Astrocyte of the cerebellum (primary cell): ENCODE measurements around the gene LDAF1.
A peak's percentile ranks its signal among the peaks of the same experiment; 100 is the strongest.

Experiments
- DNase-seq: peaks from one replicate; pipeline ENCODE4 v3.0.0-alpha.2; 2011; ENCODE audit warnings: low read depth
- H3K4me3 ChIP-seq: 2 replicates; pipeline ENCODE4 v1.5.1; 2011; ENCODE audit warnings: mild to moderate bottlenecking, low read depth, low read length, moderate library complexity
- CTCF ChIP-seq: IDR thresholded peaks from 2 replicates; pipeline ENCODE4 v1.5.1; 2012; ENCODE audit warnings: low read length, low read depth, moderate library complexity, mild to moderate bottlenecking; ENCODE audit errors: missing control alignments
- in situ Hi-C: cut with HindIII; loops from 2 replicates; pipeline ENCODE4 v1.10.0; 2017; ENCODE audit warnings: low sequenced_read_pairs

LDAF1 gene

DNA sequence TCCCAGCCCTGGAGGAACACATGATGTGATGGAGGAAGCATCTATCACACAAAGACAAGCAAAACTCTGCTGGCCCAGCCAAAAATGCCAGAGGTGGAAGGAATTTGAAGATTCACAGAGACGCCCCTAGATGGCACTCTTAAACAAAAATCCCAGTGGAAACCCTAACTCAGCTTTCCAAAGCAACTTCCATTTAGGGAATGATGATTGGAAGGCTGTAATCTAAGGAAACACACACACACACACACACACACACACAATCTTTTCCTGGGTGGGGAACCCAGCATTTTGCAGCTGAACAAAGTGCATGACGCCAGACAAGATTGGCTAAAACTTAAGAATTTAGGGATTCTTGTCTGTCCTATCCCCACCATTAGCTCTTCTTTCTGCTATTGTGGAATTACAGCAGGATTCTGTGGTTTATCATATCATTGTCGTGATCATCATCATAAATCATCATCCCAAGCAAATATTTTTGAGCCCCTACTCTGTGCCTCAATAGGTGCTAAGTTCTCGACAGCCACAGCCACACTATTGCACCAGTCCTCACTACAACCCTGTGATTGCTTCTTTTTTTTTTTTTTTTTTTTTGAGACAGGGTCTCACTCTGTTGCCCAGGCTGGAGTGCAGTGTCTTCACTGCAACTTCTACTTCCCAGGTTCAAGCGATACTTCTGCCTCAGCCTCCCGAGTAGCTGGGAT is 1.6 kb upstream of the LDAF1 start:
- no peak overlapping the region for H3K4me3 ChIP-seq
- in situ Hi-C loops: no loop called here
- DNase-seq: peak; percentile 55
- peak; percentile 70 for TF ChIP-seq CTCF

- no peak for TF ChIP-seq CTCF
- DNase-seq: no peak
- in situ Hi-C loops: no loop called here
- no peak overlapping the region for H3K4me3 ChIP-seq
These were observed 842 bp upstream of the LDAF1 start for GRCh38 chr16:21157632-21158031.

DNA sequence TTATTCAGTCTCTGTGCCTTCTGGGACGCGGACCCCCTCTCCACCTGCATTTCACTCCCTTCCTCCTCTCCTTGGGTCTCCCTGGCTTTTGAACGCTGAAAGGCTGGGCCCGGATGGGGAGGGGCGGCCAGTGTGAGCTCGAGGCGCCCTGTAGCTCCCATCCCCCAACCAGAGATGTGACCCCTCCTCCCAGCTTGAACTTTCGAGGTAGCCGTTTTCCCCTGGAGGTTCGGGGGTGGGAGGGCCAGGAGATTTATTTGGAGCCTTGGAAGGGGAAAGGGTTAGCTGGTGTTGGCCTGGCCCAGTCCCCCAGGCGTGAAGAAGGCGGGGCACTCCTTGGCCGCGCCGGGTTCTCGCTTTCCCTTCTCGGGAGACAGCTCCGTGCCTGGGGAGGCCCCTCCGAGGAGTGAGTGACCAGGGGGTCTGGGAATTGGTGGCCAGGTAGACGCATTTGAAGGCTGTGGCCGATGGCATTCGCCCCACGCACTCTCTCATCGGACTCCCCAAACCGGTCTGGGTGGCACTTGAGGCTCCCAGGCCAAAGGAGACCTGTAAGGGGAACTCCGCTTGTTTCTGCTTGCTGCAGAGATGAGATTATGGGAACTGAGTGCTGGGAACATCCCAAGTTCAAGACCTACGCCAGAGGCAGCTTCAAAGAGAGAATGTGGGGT is 942 bp downstream of the LDAF1 start:
- in situ Hi-C loops: no loop called here
- no peak for DNase-seq
- peak overlapping the region; percentile 63 for H3K4me3 ChIP-seq
- TF ChIP-seq CTCF: no peak

- TF ChIP-seq CTCF: no peak
- DNase-seq: no peak
- H3K4me3 ChIP-seq: no peak overlapping the region
- in situ Hi-C loops: no loop called here
These were observed 1.8 kb downstream of the LDAF1 start for GRCh38 chr16:21160276-21160675.

DNA sequence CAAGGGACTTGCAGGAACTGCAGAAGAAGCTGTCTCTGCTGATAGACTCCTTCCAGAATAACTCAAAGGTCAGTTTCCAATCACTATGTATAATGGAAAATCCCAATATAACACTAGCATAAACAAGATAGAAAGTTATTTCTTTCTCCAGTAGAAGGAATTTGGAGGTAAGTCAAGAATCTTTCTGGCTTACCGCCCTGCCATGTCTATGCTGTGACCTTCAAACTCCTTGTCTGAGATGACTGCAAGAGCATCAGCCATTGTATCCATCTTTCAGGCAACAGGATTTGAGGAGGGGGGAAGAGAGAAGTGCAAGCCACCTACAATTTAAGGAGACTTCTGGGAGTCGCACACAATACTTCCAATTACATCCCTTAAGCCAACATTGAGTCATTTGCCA is 2.7 kb downstream of the LDAF1 start:
- DNase-seq: no peak
- no peak overlapping the region for H3K4me3 ChIP-seq
- no peak for TF ChIP-seq CTCF
- in situ Hi-C loops: no loop called here

DNA sequence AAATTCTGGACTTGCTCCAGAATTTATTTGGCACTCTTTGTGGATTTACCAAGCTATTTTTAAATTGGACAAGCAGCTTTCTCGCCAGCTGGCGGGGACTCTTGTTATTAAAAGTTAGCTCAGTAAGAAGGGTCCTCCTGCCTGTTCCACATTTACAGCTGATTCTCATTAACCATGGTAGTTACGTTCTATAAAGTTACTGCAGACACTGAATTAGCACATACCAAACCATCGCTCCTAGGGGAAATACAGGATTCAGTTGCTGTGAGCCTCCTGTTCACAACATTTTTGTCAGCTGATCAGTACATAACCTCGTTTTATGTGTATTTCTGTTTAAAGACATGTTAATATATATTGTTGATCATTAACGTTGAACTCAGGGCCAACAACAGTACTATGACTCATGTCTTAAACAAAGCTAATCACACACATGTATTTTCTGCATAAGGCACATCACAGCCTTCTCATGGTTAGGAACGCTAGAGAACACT is 4.2 kb downstream of the LDAF1 start:
- in situ Hi-C loops: no loop called here
- no peak overlapping the region for H3K4me3 ChIP-seq
- no peak for TF ChIP-seq CTCF
- peak; percentile 40 for DNase-seq
